PC-3 (cell line): ENCODE results near the gene PRDM12. TPM values are rescaled to one million over a fixed set of nuclear protein-coding genes. Genes with fewer than 3 reads are reported as not detected.

Experiments used
- ATAC-seq: fragments of 200-7000 bp; cut with Tn5 transposase; 2 replicates; pipeline ENCODE4 v1.9.1; 2020; ENCODE audit warnings: mild to moderate bottlenecking, moderate library complexity
- BruUV-seq: library from RNA; stranded (reverse); fragments of 400-500 nt; replicated peaks from 2 replicates; lab custom pipeline; 2021; lab: Mats Ljungman, UMichigan
- CTCF ChIA-PET: fragments of 300-600 bp; sonication (Branson Sonifier 250); formaldehyde crosslinking; loops from one replicate; lab custom pipeline; 2022; ENCODE audit warnings: antibody characterized with exemption; lab: Charles Lee
- POLR2A ChIA-PET: fragments of 300-600 bp; sonication (Branson Sonifier 250); formaldehyde crosslinking; loops from one replicate; lab custom pipeline; 2022; ENCODE audit warnings: antibody characterized with exemption; ENCODE audit not compliant: unreplicated experiment; lab: Charles Lee
- DNase-seq: peaks from one replicate; pipeline ENCODE4 v3.0.0-alpha.2; 2015
- H2AFZ ChIP-seq: fragments of 300-600 bp; sonication (generic); 2 replicates; pipeline ENCODE4 v1.6.0; 2016; ENCODE audit warnings: antibody characterized with exemption, low read length
- H3F3A ChIP-seq: fragments of 300-600 bp; sonication (generic); one replicate; pipeline ENCODE4 v1.6.0; 2017; ENCODE audit warnings: antibody characterized with exemption, low read length, control low read depth, mild to moderate bottlenecking; ENCODE audit not compliant: unreplicated experiment
- H3K27ac ChIP-seq: fragments of 300-600 bp; sonication (generic); 2 replicates; pipeline ENCODE4 v1.5.1; 2016; ENCODE audit warnings: mild to moderate bottlenecking, low read length
- H3K27me3 ChIP-seq: fragments of 300-600 bp; sonication (generic); 2 replicates; pipeline ENCODE4 v1.6.1; 2016; ENCODE audit warnings: low read length, mixed read lengths
- H3K36me3 ChIP-seq: fragments of 300-600 bp; sonication (generic); 2 replicates; pipeline ENCODE4 v1.6.1; 2016; ENCODE audit warnings: low read depth, mixed run types, low read length, mixed read lengths
- H3K4me1 ChIP-seq: fragments of 300-600 bp; sonication (generic); 2 replicates; pipeline ENCODE4 v1.5.1; 2016; ENCODE audit warnings: low read length; ENCODE audit not compliant: insufficient read depth
- H3K4me2 ChIP-seq: fragments of 300-600 bp; sonication (generic); 2 replicates; pipeline ENCODE4 v1.6.0; 2016; ENCODE audit warnings: low read length
- H3K4me3 ChIP-seq: fragments of 300-600 bp; sonication (generic); 2 replicates; pipeline ENCODE4 v1.5.1; 2016; ENCODE audit warnings: mild to moderate bottlenecking, low read length, mixed read lengths
- H3K79me2 ChIP-seq: fragments of 300-600 bp; sonication (generic); 2 replicates; pipeline ENCODE4 v1.6.1; 2017; ENCODE audit warnings: low read length, mixed read lengths
- H3K9ac ChIP-seq: fragments of 300-600 bp; sonication (generic); 2 replicates; pipeline ENCODE4 v1.6.0; 2016; ENCODE audit warnings: mild to moderate bottlenecking, low read length
- H3K9me2 ChIP-seq: fragments of 300-600 bp; sonication (generic); replicated peaks from 2 replicates; pipeline ENCODE4 v1.6.1; 2016; ENCODE audit warnings: mixed run types, low read length, mixed read lengths
- H3K9me3 ChIP-seq: fragments of 300-600 bp; sonication (generic); 2 replicates; pipeline ENCODE4 v1.6.1; 2016; ENCODE audit warnings: low read length, mixed read lengths
- H4K20me1 ChIP-seq: fragments of 300-600 bp; sonication (generic); 2 replicates; pipeline ENCODE4 v1.6.1; 2016; ENCODE audit warnings: low read length, mixed read lengths
- EZH2 ChIP-seq: fragments of 300-600 bp; sonication (generic); IDR thresholded peaks from one replicate; pipeline ENCODE4 v1.6.1; 2017; ENCODE audit warnings: antibody characterized with exemption, mild to moderate bottlenecking, low read length; ENCODE audit not compliant: unreplicated experiment
- EZH2phosphoT487 ChIP-seq: fragments of 300-600 bp; sonication (generic); IDR thresholded peaks from 2 replicates; pipeline ENCODE4 v1.6.1; 2018; ENCODE audit warnings: mild to moderate bottlenecking, antibody characterized with exemption, low read length, borderline replicate concordance
- intact Hi-C: fragments of 100-400 bp; cut with micrococcal nuclease; formaldehyde crosslinking; loops from 2 replicates; pipeline ENCODE4 v1.9.0; 2023
- total RNA-seq: library from RNA; depleted of rRNA; stranded (reverse); fragments of >200 nt; gene quantifications from 2 replicates; pipeline ENCODE4 v1.2.3, GENCODE V29; 2014
- TF ChIP-seq, protein P1 (sequence below): fragments of 300-600 bp; sonication (generic); conservative IDR thresholded peaks from 2 replicates; pipeline ENCODE4 v1.5.1; 2017; ENCODE audit warnings: antibody characterized with exemption, low read depth, mild to moderate bottlenecking, low read length

The PRDM12 gene
- total RNA-seq, 1 experiment from 2014 or later = not detected

DNA sequence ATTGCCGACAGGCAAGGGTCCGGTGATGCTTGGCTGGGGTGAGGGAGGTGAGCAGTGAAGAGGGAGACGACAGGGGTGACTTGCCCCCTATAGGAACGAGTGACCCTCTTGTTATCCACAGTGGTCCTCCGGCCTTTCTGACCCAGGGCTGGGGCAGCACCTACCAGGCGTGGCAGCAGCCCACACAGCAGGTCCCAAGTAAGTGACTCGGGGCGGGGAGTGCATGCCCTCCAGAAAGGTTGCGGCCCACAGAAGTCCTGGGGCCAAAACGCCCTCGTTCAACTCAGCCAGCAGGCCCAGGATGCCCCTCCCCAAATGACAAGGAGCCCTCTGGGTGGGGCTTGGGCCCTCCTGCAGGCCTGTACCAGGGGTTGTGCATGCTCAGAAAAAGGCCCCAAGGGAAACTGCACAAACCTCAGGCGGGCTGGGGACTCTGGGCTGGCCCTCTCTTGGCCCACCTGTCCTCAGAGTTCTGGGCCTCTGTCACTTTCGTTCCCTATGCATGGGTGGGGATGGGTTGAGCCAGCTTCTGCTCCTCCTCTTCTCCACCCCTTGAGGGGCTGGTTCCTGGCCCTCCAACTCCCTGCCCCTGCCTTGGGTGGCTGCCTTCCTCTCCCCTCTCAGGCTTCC, 32.2 kb upstream of the PRDM12 start:
- intact Hi-C loops = no loop called here
- POLR2A ChIA-PET = no interaction called here
- Histone ChIP-seq H3K9ac (no peak overlapping the region), H3K4me1 (no peaks in the 10 kb centered on the region), H2AFZ (no peak overlapping the region), H3K9me2 (no peaks in the 10 kb centered on the region), H4K20me1 (no peaks in the 10 kb centered on the region), H3K4me2 (no peak overlapping the region), H3K36me3 (no peaks in the 10 kb centered on the region; the same call in 1 of the 2 replicates), H3K27me3 (no peaks in the 10 kb centered on the region), H3K9me3 (no peaks in the 10 kb centered on the region), H3K79me2 (no peaks in the 10 kb centered on the region), H3F3A (no peaks in the 10 kb centered on the region), H3K27ac (no peak overlapping the region), H3K4me3 (no peak overlapping the region)
- BruUV-seq = no TSS peak
- no peak for ATAC-seq
- no peak for DNase-seq
- TF ChIP-seq EZH2phosphoT487 (no peak), EZH2 (no peak)
- TF ChIP-seq, protein P1, sequence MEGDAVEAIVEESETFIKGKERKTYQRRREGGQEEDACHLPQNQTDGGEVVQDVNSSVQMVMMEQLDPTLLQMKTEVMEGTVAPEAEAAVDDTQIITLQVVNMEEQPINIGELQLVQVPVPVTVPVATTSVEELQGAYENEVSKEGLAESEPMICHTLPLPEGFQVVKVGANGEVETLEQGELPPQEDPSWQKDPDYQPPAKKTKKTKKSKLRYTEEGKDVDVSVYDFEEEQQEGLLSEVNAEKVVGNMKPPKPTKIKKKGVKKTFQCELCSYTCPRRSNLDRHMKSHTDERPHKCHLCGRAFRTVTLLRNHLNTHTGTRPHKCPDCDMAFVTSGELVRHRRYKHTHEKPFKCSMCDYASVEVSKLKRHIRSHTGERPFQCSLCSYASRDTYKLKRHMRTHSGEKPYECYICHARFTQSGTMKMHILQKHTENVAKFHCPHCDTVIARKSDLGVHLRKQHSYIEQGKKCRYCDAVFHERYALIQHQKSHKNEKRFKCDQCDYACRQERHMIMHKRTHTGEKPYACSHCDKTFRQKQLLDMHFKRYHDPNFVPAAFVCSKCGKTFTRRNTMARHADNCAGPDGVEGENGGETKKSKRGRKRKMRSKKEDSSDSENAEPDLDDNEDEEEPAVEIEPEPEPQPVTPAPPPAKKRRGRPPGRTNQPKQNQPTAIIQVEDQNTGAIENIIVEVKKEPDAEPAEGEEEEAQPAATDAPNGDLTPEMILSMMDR = no peak
- CTCF ChIA-PET = no interaction called here

DNA sequence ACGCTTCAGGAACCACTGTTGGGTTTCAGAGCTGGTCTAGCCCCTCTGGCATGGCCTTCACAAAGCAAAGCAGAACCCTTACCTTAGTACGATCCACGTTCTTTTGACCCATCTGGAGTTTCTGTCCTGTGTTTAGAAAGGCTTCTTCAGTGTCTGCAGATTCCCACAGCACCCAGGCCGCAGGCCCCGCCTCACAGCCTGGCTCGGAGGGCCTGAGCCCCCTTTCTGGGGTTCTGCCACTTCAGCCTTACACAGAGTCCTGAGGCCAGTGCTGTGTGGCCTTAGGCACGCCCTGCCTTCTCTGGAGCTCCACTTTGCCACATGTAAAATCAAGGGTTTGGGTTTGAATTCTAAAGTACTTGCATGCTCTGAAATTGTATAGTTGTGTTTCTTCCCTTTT, 31.6 kb upstream of the PRDM12 start:
- TF ChIP-seq EZH2phosphoT487 (no peak), EZH2 (no peak)
- TF ChIP-seq, protein P1 = no peak
- BruUV-seq = no TSS peak
- Histone ChIP-seq H2AFZ (no peak overlapping the region), H3K27ac (no peak overlapping the region), H4K20me1 (no peaks in the 10 kb centered on the region), H3K36me3 (no peaks in the 10 kb centered on the region; the same call in 1 of the 2 replicates), H3K9me3 (no peaks in the 10 kb centered on the region), H3K27me3 (no peaks in the 10 kb centered on the region), H3K4me2 (no peak overlapping the region), H3K9ac (no peak overlapping the region), H3K9me2 (no peaks in the 10 kb centered on the region), H3K4me1 (no peaks in the 10 kb centered on the region), H3K79me2 (no peaks in the 10 kb centered on the region), H3K4me3 (no peak overlapping the region), H3F3A (no peaks in the 10 kb centered on the region)
- CTCF ChIA-PET = no interaction called here
- ATAC-seq (no peak), DNase-seq (no peak)
- intact Hi-C loops = no loop called here
- POLR2A ChIA-PET = no interaction called here
